Kidney (tissue), 14 donors: ENCODE results near the gene OR10S1. TPM values are rescaled to one million over a fixed set of nuclear protein-coding genes. Genes with fewer than 3 reads are reported as not detected.

ENCODE experiments used
- DNase-seq, 5 donors: peaks; one replicate each; pipeline ENCODE4 v3.0.0-alpha.2; 2013 to 2020
- FAIRE-seq: peaks from 2 replicates; lab custom pipeline; 2012; peaks lifted over from hg19 to GRCh38; lab: Jason Lieb, UNC
- H3K27ac ChIP-seq, 2 donors: one replicate each; pipeline ENCODE4 v1.7.0; 2013; ENCODE audit warnings: low read depth in 2 of 2, low read length in 2 of 2, inconsistent platforms in 1 of 2
- H3K27me3 ChIP-seq: one replicate; pipeline ENCODE4 v1.7.1; 2013; ENCODE audit warnings: low read length, inconsistent platforms; ENCODE audit not compliant: control insufficient read depth, insufficient read depth
- H3K36me3 ChIP-seq, 3 donors: one replicate each; pipeline versions ENCODE4 v1.7.0 to v1.7.1; 2013; ENCODE audit warnings: low read length in 3 of 3, control low read depth in 1 of 3, inconsistent platforms in 1 of 3; ENCODE audit not compliant: insufficient read depth in 3 of 3, control insufficient read depth in 2 of 3
- H3K4me1 ChIP-seq, 3 donors: one replicate each; pipeline versions ENCODE4 v1.7.0 to v1.7.1; 2013; ENCODE audit warnings: low read length in 3 of 3, inconsistent platforms in 1 of 3, low read depth in 1 of 3; ENCODE audit not compliant: control insufficient read depth in 2 of 3, insufficient read depth in 2 of 3
- H3K4me3 ChIP-seq, 3 donors: one replicate each; pipeline versions ENCODE4 v1.7.0 to v1.8.1; 2013; ENCODE audit warnings: low read length in 3 of 3, control low read depth in 1 of 3, inconsistent platforms in 1 of 3
- H3K9ac ChIP-seq, 3 donors: one replicate each; pipeline versions ENCODE4 v1.7.0 to v1.7.1; 2013; ENCODE audit warnings: low read length in 3 of 3, control low read depth in 1 of 3, inconsistent platforms in 1 of 3
- H3K9me3 ChIP-seq, 3 donors: one replicate each; pipeline versions ENCODE4 v1.7.0 to v1.7.1; 2013; ENCODE audit warnings: low read length in 3 of 3, control low read depth in 1 of 3, inconsistent platforms in 1 of 3; ENCODE audit not compliant: control insufficient read depth in 2 of 3, insufficient read depth in 1 of 3
- CTCF ChIP-seq: IDR thresholded peaks from 3 replicates; pipeline ENCODE4 v1.5.1; 2012; ENCODE audit warnings: mild to moderate bottlenecking, moderate library complexity, borderline replicate concordance; ENCODE audit not compliant: insufficient read depth; ENCODE audit errors: extremely low read depth
- intact Hi-C: fragments of 100-400 bp; cut with DNase I; formaldehyde crosslinking; loops from one replicate; pipeline ENCODE4 v1.11.1; 2022
- polyA plus RNA-seq: library from polyadenylated mRNA; stranded (reverse); fragments of 350-450 nt; fragmentation: Illumina TruSeq; extraction: RNeasy Lipid Tissue Mini Kit (QIAGEN cat#74804); gene quantifications from one replicate; pipeline ENCODE4 v1.2.3, GENCODE V29; 2014; ENCODE audit warnings: low read depth, low replicate concordance; ENCODE audit not compliant: insufficient read depth
- total RNA-seq: library from RNA; stranded (reverse); fragmentation: NEBNext Ultra II Directional; extraction: Animal tissue kit (Norgen Biotek cat#: 25700); gene quantifications from one replicate; pipeline ENCODE4 v1.2.1, GENCODE V29; 2021
- donor health status: control.
- donor health status: control.
- donor health status: control.
- donor health status: control.
- donor health status: control.
- donor health status: DM: yes; HTN: yes; CAD: no.
- donor health status: Normal renal cell carcinoma (clear cell type).

OR10S1 gene
- total and polyA plus RNA-seq, 2 donors from 2014 or later: not detected

- intact Hi-C loops: no loop called here
- FAIRE-seq: no peak
These were observed 3.8 kb downstream of the OR10S1 start for GRCh38 chr11:123973816-123974215.

GRCh38 chr11:123956752-123957151, 20.8 kb downstream of the OR10S1 start:
- no peaks in the 10 kb centered on the region for H3K4me1 ChIP-seq
- peaks cover 0 to 2% (median 0%) of the 10 kb centered on the region in 3 donors for H3K9me3 ChIP-seq
- no peak overlapping the region for H3K27ac ChIP-seq
- H3K4me3 ChIP-seq: no peak overlapping the region
- no peaks in the 10 kb centered on the region for H3K36me3 ChIP-seq
- FAIRE-seq (no peak), DNase-seq (no peak)
- no peaks in the 10 kb centered on the region for H3K27me3 ChIP-seq
- no peak overlapping the region for H3K9ac ChIP-seq
- TF ChIP-seq CTCF: no peak
- intact Hi-C loops: no loop called here

More at GRCh38 chr11:123973816-123974215, 3.8 kb downstream of the OR10S1 start:
- Histone ChIP-seq H3K9ac (no peak overlapping the region), H3K4me3 (no peak overlapping the region), H3K36me3 (no peaks in the 10 kb centered on the region), H3K27me3 (no peaks in the 10 kb centered on the region), H3K4me1 (no peaks in the 10 kb centered on the region), H3K9me3 (no peaks in the 10 kb centered on the region), H3K27ac (no peak overlapping the region)
- peak in 1 of 5 donors; percentile 7 for DNase-seq
- TF ChIP-seq CTCF: no peak

GRCh38 chr11:123945132-123945531, 32.4 kb downstream of the OR10S1 start:
- H3K9ac ChIP-seq: no peak overlapping the region
- no peaks in the 10 kb centered on the region for H3K4me1 ChIP-seq
- no peaks in the 10 kb centered on the region for H3K27me3 ChIP-seq
- FAIRE-seq (no peak), DNase-seq (no peak)
- no peaks in the 10 kb centered on the region for H3K36me3 ChIP-seq
- intact Hi-C loops: no loop called here
- no peak overlapping the region for H3K27ac ChIP-seq
- H3K9me3 ChIP-seq: no peaks in the 10 kb centered on the region
- no peak for TF ChIP-seq CTCF
- no peak overlapping the region for H3K4me3 ChIP-seq

- H3K9me3 ChIP-seq: no peaks in the 10 kb centered on the region
- FAIRE-seq (no peak), DNase-seq (no peak)
- H3K27me3 ChIP-seq: no peaks in the 10 kb centered on the region
- no peaks in the 10 kb centered on the region for H3K4me1 ChIP-seq
- H3K36me3 ChIP-seq: no peaks in the 10 kb centered on the region
- intact Hi-C loops: no loop called here
- no peak within 1 kb of the TSS for H3K9ac ChIP-seq
- no peak within 1 kb of the TSS for H3K27ac ChIP-seq
- no peak for TF ChIP-seq CTCF
- no peak within 1 kb of the TSS for H3K4me3 ChIP-seq
These were observed 33.8 kb downstream of the OR10S1 start, which contains the start of gene OR6T1 for GRCh38 chr11:123943738-123944137. Gene OR6T1, minus strand, starts transcription at chr11:123943838. Its CDS starts 0 bp downstream, at chr11:123943838.
